Measurements from ENCODE around the gene SLC12A3.
"Not testable (repeated sequence)": the region's sequence is repeated elsewhere in the genome, so short reads cannot be mapped to it uniquely, and the experiment has no call there.

SLC12A3 gene

GRCh38 chr16:56869513-56870275 lies 4.7 kb downstream of the SLC12A3 start:
- no peak for DNase-seq

DNA sequence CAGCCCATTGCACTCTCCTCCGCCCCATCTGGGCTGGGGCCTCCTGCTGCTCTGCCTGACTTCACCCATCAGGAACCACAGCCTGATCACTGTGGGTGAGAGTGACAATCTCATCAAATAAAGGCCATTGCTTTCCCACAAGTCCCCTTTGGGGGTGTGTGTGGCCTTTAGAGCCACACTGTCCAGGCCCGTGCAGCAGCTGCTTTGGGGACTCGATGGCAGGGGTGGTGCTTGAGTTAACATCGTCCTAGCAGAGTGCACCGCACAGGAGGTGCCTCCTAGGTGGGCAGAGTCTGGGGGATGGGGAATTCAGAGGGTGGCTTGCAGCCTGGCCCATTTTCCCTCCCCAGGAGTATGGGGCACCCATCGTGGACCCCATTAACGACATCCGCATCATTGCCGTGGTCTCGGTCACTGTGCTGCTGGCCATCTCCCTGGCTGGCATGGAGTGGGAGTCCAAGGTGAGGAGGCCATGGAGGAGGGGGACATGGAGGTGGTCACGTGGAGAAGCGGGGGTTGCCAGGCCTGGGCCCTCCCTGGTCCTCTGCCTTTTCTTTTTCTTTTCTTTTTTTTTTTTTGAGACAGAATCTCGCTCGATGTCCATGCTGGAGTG lies 5.4 kb downstream of the SLC12A3 start:
- no peak for DNase-seq

- no peak for DNase-seq
These were observed 6.2 kb downstream of the SLC12A3 start for GRCh38 chr16:56871172-56871593.

DNA sequence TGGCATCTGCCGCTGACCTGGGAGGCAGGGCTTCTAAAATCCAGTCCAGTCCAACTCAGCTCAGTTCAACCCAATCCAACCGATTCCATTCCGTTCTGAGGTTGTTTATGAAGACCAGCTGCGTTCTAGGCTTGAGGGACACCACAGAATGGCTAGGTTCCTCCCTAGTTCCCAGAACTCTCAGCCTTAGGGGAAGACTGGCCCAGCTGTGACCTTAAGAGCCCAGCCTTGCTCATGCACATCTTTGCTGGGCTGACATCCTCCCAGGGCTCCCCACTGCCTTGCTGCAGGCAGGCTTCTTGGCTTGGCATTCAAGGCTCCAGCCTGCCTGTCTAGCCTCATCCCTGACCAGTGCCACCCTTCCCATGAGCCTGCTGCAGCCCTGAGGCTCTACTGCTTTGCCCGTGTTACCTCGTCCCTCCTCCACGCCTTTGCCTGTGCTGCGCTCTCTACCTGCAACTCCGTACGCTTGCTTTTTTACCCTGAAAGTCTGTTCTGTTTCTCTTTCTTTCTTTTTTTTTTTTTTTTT lies 7.9 kb downstream of the SLC12A3 start:
- DNase-seq, result no peak

DNA sequence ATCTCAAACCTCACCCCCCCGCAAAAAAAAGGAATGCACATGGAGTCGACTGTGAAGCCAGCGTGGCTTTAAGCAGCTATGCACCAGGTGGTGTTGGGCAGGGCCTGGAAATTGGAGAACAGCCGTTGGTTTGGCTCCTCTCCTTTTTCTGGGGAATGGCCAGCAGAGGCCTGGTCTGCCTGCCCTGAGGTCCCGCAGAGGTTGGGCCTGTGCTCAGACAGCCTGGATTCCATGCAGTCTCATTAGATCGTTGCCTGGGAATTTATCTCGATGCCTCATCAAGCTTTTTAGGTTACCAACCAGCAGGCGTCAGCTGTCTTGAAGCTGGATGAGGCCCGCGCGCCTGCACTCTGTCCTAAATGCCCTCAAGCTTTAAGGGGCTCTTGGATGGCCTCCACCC lies 9.8 kb downstream of the SLC12A3 start:
- no peak for DNase-seq

GRCh38 chr16:56876048-56876447 lies 11.0 kb downstream of the SLC12A3 start:
- DNase-seq, result no peak

GRCh38 chr16:56877486-56878182 lies 12.6 kb downstream of the SLC12A3 start:
- no peak for DNase-seq

- DNase-seq, result no peak
These were observed 13.4 kb downstream of the SLC12A3 start for GRCh38 chr16:56878282-56878854.

- no peak for DNase-seq
These were observed 14.3 kb downstream of the SLC12A3 start for GRCh38 chr16:56879276-56879675.

DNA sequence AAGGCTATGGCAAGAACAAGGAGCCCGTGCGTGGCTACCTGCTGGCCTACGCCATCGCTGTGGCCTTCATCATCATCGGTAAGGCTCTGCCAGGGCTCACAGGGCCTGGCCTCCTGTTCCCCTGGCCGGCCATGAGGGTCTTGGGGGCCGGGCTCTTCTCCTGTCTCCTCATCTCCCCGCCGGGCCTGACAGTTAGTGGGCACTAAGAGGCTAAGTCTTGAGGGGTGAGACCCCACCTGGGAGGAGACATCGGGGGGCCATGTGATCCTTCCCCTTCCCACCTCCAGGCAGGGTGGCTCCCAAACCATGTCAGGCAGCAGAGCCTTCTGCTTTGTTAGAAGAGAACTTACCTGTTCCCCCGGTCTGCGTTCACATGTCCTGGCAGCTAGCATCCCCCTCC lies 15.2 kb downstream of the SLC12A3 start:
- DNase-seq, result no peak

DNA sequence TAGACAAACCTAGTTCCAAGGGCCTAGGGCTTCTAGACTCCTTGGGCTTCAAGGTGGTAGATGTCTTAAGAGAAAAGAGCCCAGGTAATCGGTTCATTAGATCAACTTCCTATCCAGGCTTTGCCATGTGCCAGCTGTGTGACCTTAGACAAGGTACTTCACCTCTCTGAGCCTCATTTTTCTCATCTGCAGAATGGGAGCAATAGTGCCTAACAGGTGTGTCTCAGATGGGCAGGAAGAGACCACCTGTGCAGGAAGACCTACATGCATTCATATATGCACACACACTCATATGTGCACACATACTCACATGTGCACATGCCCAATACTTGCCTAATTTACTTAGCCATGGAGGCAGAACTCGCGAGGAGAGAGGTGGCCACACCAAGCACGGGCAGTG lies 15.7 kb downstream of the SLC12A3 start:
- no peak for DNase-seq

DNA sequence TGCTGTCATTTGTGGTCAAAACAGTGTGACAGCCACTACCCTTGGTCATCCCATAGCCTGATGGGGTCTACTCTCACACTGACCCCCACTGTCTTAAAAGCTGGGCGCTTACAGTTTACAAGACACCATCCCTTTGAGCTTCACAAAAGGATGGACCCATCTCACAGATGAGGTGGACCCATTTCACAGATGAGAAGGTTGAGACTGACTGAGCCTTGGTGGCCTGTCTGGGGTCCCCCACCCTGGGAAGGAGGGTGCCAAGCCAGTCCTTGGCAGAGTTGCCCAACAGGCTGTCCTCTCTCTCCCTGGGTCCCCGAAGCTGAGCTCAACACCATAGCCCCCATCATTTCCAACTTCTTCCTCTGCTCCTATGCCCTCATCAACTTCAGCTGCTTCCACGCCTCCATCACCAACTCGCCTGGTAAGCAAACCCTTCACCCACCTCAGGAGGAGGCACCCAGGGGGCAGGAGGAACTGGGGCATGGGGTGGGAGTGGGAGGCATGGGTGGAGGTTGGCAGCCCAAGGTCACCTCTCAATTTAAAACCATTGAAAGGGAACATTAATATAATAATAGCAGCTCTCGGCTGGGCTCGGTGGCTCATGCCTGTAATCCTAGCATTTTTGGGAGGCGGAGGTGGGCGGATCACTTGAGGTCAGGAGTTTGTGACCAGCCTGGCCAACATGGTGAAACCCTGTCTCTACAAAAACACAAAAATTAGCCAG lies 17.2 kb downstream of the SLC12A3 start:
- no peak for DNase-seq

- DNase-seq, result no peak
These were observed 18.6 kb downstream of the SLC12A3 start for GRCh38 chr16:56883586-56883985.

- DNase-seq, result no peak
These were observed 19.1 kb downstream of the SLC12A3 start for GRCh38 chr16:56884026-56884582.

- DNase-seq, result not testable (repeated sequence)
These were observed 19.9 kb downstream of the SLC12A3 start for GRCh38 chr16:56884929-56885328.

- no peak for DNase-seq
These were observed 20.6 kb downstream of the SLC12A3 start for GRCh38 chr16:56885446-56886162.

DNA sequence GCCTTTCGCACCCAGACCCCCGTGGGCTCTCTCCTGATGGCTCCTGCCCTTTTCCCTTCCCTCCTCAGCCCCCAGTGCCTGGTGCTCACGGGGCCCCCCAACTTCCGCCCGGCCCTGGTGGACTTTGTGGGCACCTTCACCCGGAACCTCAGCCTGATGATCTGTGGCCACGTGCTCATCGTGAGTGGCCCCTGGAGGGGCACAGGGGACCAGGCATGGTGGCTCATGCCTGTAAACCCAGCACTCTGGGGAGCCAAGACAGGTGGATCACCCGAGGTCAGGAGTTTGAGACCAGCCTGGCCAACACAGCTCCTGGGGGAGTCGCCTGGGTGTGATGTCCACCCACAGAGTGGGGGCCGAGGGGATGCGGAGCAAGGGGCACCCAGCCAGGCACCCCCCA lies 21.3 kb downstream of the SLC12A3 start:
- DNase-seq, result no peak

- no peak for DNase-seq
These were observed 21.8 kb downstream of the SLC12A3 start for GRCh38 chr16:56886826-56887225.

GRCh38 chr16:56888806-56889205 lies 23.8 kb downstream of the SLC12A3 start:
- DNase-seq, result no peak

DNA sequence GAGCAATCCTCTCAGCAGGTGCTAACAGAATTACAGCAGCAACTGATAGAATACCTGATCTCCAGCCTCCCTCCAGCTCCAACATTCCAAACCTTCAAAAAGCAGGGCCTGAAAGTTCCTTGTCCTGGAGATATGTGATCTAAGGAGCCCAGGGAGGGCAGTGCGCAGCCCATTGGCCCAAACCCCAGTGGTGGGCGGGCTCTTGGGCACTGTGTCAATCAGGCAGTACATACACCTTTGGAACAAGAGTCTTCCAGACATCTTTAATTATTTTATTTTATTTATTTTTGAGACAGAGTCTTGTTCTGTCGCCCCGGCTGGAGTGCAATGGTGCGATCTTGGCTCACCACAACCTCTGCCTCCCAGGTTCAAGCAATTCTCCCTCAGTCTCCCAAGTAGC lies 24.2 kb downstream of the SLC12A3 start:
- DNase-seq, result no peak

GRCh38 chr16:56891685-56892084 lies 26.7 kb downstream of the SLC12A3 start:
- no peak for DNase-seq
